Measurements from ENCODE around the gene C11orf21. TPM values are rescaled to one million over a fixed set of nuclear protein-coding genes. Genes with fewer than 3 reads are reported as not detected.

Gene C11orf21
- polyA plus RNA-seq, 1 of the 3 experiments (the other 2 are of a cell fraction): 0.03 TPM

- H3K4me2 ChIP-seq: no peak overlapping the region
- POLR2A ChIA-PET: no interaction called here
- H3K9me3 ChIP-seq: no peaks in the 10 kb centered on the region
- no peaks in the 10 kb centered on the region for H4K20me1 ChIP-seq (ENCODE audit: insufficient read depth)
- H3K79me2 ChIP-seq (ENCODE audit: insufficient read depth): no peaks in the 10 kb centered on the region
- DNase-seq: no peak
- no peaks in the 10 kb centered on the region for H3K4me1 ChIP-seq (ENCODE audit: control insufficient read depth in 1 of 2, insufficient read depth in 2 of 2, low read depth in 1 of 2, low read length in 1 of 2)
- no peak overlapping the region for H3K27ac ChIP-seq (ENCODE audit: low read depth in 2 of 2, low read length in 1 of 2)
- CTCF ChIA-PET: interaction anchor here (1.1 to 1.6 kb wide), 3 partner anchors 38 to 153 kb away, joined by 3 to 5 read pairs (median 5); no protein-coding TSS in a partner anchor
- no peaks in the 10 kb centered on the region for H3F3A ChIP-seq (replicated peaks; ENCODE audit: insufficient read depth)
- H2AFZ ChIP-seq (ENCODE audit: low read depth): no peak overlapping the region
- no peaks in the 10 kb centered on the region for H3K9me2 ChIP-seq
- H3K36me3 ChIP-seq (replicated peaks in 1 of 2; ENCODE audit: control insufficient read depth in 1 of 2, insufficient read depth in 2 of 2, low read length in 1 of 2): no peaks in the 10 kb centered on the region
- WGBS (ENCODE audit: low lambda C conversion rate): 73% methylated on average over 10 of the region's 12 CpGs
- peaks cover 16% of the 10 kb centered on the region for H3K27me3 ChIP-seq (ENCODE audit: insufficient read depth)
- TF ChIP-seq NRF1 (IDR thresholded peaks at IDR 0.05; ENCODE audit: low read depth, low read length): no peak
- no peak for TF ChIP-seq RXRA (IDR thresholded peaks at IDR 0.05; ENCODE audit: borderline replicate concordance, low read depth)
- no peak for TF ChIP-seq USF2 (IDR thresholded peaks at IDR 0.05; ENCODE audit: borderline replicate concordance, low read depth, low read length)
- no peak for TF ChIP-seq MEF2A (IDR thresholded peaks at IDR 0.05; ENCODE audit: borderline replicate concordance, low read depth)
- no peak for TF ChIP-seq REST (IDR thresholded peaks at IDR 0.05; ENCODE audit: low read depth, low read length)
- TF ChIP-seq MXI1 (IDR thresholded peaks at IDR 0.05; ENCODE audit: low read depth, low read length): no peak
- no peak for TF ChIP-seq RCOR1 (IDR thresholded peaks at IDR 0.05; ENCODE audit: low read length)
- no peak for TF ChIP-seq GATA2 (CRISPR knock-in tag; IDR thresholded peaks at IDR 0.05)
- TF ChIP-seq NFIC (IDR thresholded peaks at IDR 0.05; ENCODE audit: borderline replicate concordance): no peak
- no peak for TF ChIP-seq TEAD4 (IDR thresholded peaks at IDR 0.05; ENCODE audit: borderline replicate concordance, insufficient read depth)
- no peak for TF ChIP-seq ELF1 (IDR thresholded peaks at IDR 0.05)
- no peak for TF ChIP-seq TAF1 (IDR thresholded peaks at IDR 0.05; ENCODE audit: borderline replicate concordance, low read depth, low read length)
- TF ChIP-seq EP300 (IDR thresholded peaks at IDR 0.05; ENCODE audit: borderline replicate concordance in 1 of 2, low read depth in 1 of 2, low read length in 1 of 2): no peak
- no peak overlapping the region for H3K9ac ChIP-seq
- no peak overlapping the region for H3K4me3 ChIP-seq (ENCODE audit: low read depth in 2 of 2, low read length in 1 of 2)
Observed at GRCh38 chr11:2267306-2267850, 34.3 kb downstream of the C11orf21 start.
